Measurements from ENCODE around the gene CRLF1. TPM values are rescaled to one million over a fixed set of nuclear protein-coding genes. Genes with fewer than 3 reads are reported as not detected.

The CRLF1 gene
- total RNA-seq, 3 donors from 2014 or later (not counting 1 experiment from before 2014, with no cell fraction given) = not detected

DNA sequence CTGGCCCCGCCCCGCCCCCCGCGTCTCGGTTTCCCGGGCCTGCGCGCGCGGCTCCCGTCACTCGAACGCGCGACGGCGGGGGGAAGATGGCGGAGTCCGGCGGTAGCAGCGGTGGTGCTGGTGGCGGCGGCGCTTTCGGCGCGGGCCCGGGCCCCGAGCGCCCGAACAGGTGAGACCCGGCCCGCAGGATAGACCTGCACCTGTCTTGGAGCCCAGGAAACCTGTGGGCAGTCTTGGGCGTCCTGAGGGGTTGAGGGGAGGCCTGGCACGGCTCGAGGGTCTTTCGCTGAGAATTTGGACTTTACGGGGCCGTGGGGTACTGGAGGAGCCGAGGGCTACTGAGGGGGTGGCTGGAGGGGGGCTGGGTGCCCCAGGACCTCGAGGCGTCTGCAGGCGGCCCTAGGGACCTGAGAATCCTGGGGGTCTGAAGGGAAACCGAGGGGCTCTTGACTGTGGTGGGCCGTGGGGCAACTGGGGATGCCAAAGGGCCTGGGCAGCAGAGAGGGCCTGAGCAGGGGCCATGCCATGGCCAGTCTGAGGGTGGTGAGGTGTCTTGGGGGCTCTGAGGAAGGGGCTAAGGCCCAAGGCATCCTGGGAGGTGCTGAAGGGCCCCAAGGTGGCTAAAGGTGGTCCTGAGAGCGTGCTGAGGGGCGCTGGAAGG, 30.5 kb upstream of the CRLF1 start, which contains the start of gene KLHL26:
KLHL26 (plus strand) TSS at position 60 of the 661 bp plus-strand sequence; CDS start at position 87, 27 bp downstream.
- Histone ChIP-seq H3K9me3 (ENCODE audit: control insufficient read depth, insufficient read depth, low read length) (no peaks in the 10 kb centered on the region), H3K4me3 (ENCODE audit: low read length) (peak within 1 kb of the TSS; percentile 77), H3K27me3 (ENCODE audit: control insufficient read depth, insufficient read depth, low read length) (no peaks in the 10 kb centered on the region), H3K4me1 (ENCODE audit: control insufficient read depth, insufficient read depth, low read length) (peaks cover 31% of the 10 kb centered on the region), H3K36me3 (ENCODE audit: control insufficient read depth, insufficient read depth, low read length) (no peaks in the 10 kb centered on the region), H3K27ac (ENCODE audit: low read length) (peak within 1 kb of the TSS; percentile 84)
- DNase-seq (peak; percentile 25), ATAC-seq (no peak)
- Mint-ChIP-seq H3K27me3 (ENCODE audit: low read depth in 2 of 2) (peaks cover 0 to 3% of the 10 kb centered on the region in 2 donors), H3K27ac (peak within 1 kb of the TSS; percentile 83 to 91), H3K36me3 (no peaks in the 10 kb centered on the region), H3K4me1 (peaks cover 22 to 32% of the 10 kb centered on the region in 2 donors), H3K9me3 (no peaks in the 10 kb centered on the region), H3K4me3 (peak within 1 kb of the TSS; percentile 94)
- no peak for TF ChIP-seq CTCF (IDR thresholded peaks at IDR 0.05)
- intact Hi-C loops (cut with micrococcal nuclease) = loop anchor here (2.0 kb wide), 1 partner anchor 114 kb away; the partner anchor contains the start of gene ELL
- 2% methylated on average over 47 of the region's 47 CpGs for WGBS (ENCODE audit: insufficient coverage)

- Histone ChIP-seq H3K4me3 (ENCODE audit: low read length) (peak overlapping the region; percentile 53), H3K27me3 (ENCODE audit: control insufficient read depth, insufficient read depth, low read length) (no peaks in the 10 kb centered on the region), H3K36me3 (ENCODE audit: control insufficient read depth, insufficient read depth, low read length) (no peaks in the 10 kb centered on the region), H3K27ac (ENCODE audit: low read length) (peak overlapping the region; percentile 70), H3K4me1 (ENCODE audit: control insufficient read depth, insufficient read depth, low read length) (peaks cover 31% of the 10 kb centered on the region), H3K9me3 (ENCODE audit: control insufficient read depth, insufficient read depth, low read length) (no peaks in the 10 kb centered on the region)
- under 1% methylated on average over 42 of the region's 44 CpGs for WGBS (ENCODE audit: insufficient coverage)
- TF ChIP-seq CTCF (IDR thresholded peaks at IDR 0.05) = no peak
- peak overlapping the region; percentile 94 for H3K4me3 Mint-ChIP-seq
- peak; percentile 87 to 96 (median 87) for ATAC-seq
- peak; percentile 96 to 98 for DNase-seq
- H3K36me3 Mint-ChIP-seq = no peaks in the 10 kb centered on the region
- intact Hi-C loops (cut with micrococcal nuclease) = loop anchor here (2.0 kb wide), 1 partner anchor 114 kb away; the partner anchor contains the start of gene ELL
- peaks cover 22 to 32% of the 10 kb centered on the region in 2 donors for H3K4me1 Mint-ChIP-seq
- peaks cover 0 to 3% of the 10 kb centered on the region in 2 donors for H3K27me3 Mint-ChIP-seq (ENCODE audit: low read depth in 2 of 2)
- peak overlapping the region; percentile 83 to 91 for H3K27ac Mint-ChIP-seq
- no peaks in the 10 kb centered on the region for H3K9me3 Mint-ChIP-seq
These were observed 29.8 kb upstream of the CRLF1 start for GRCh38 chr19:18636183-18636968.

- no peak for ATAC-seq
- peaks cover 0 to 3% of the 10 kb centered on the region in 2 donors for H3K27me3 Mint-ChIP-seq (ENCODE audit: low read depth in 2 of 2)
- peaks cover 31% of the 10 kb centered on the region for H3K4me1 ChIP-seq (ENCODE audit: control insufficient read depth, insufficient read depth, low read length)
- no peaks in the 10 kb centered on the region for H3K36me3 Mint-ChIP-seq
- WGBS (ENCODE audit: insufficient coverage) = 16% methylated on average over 5 of the region's 6 CpGs
- H3K9me3 ChIP-seq (ENCODE audit: control insufficient read depth, insufficient read depth, low read length) = no peaks in the 10 kb centered on the region
- intact Hi-C loops (cut with micrococcal nuclease) = loop anchor here (2.0 kb wide), 1 partner anchor 113 kb away; the partner anchor contains the start of gene ELL
- DNase-seq = no peak
- H3K27ac Mint-ChIP-seq = peak overlapping the region; percentile 83 to 91
- no peak for TF ChIP-seq CTCF (IDR thresholded peaks at IDR 0.05)
- H3K27me3 ChIP-seq (ENCODE audit: control insufficient read depth, insufficient read depth, low read length) = no peaks in the 10 kb centered on the region
- peaks cover 22 to 32% of the 10 kb centered on the region in 2 donors for H3K4me1 Mint-ChIP-seq
- no peaks in the 10 kb centered on the region for H3K9me3 Mint-ChIP-seq
- H3K36me3 ChIP-seq (ENCODE audit: control insufficient read depth, insufficient read depth, low read length) = no peaks in the 10 kb centered on the region
- no peak overlapping the region for H3K27ac ChIP-seq (ENCODE audit: low read length)
- peak overlapping the region; percentile 94 for H3K4me3 Mint-ChIP-seq
- no peak overlapping the region for H3K4me3 ChIP-seq (ENCODE audit: low read length)
These were observed 29.2 kb upstream of the CRLF1 start for GRCh38 chr19:18635831-18636182.

Measured in natural killer cell (primary cell).